HG02885 (cell line): ENCODE measurements around the gene UBAC1.
"Not testable (repeated sequence)": the region's sequence is repeated elsewhere in the genome, so short reads cannot be mapped to it uniquely, and the experiment has no call there.

ENCODE experiments used
- ATAC-seq: cut with Tn5 transposase; IDR thresholded peaks from one replicate; pipeline ENCODE4 v1.9.1; 2021; ENCODE audit warnings: mild to moderate bottlenecking; ENCODE audit not compliant: unreplicated experiment, poor library complexity

Gene UBAC1

DNA sequence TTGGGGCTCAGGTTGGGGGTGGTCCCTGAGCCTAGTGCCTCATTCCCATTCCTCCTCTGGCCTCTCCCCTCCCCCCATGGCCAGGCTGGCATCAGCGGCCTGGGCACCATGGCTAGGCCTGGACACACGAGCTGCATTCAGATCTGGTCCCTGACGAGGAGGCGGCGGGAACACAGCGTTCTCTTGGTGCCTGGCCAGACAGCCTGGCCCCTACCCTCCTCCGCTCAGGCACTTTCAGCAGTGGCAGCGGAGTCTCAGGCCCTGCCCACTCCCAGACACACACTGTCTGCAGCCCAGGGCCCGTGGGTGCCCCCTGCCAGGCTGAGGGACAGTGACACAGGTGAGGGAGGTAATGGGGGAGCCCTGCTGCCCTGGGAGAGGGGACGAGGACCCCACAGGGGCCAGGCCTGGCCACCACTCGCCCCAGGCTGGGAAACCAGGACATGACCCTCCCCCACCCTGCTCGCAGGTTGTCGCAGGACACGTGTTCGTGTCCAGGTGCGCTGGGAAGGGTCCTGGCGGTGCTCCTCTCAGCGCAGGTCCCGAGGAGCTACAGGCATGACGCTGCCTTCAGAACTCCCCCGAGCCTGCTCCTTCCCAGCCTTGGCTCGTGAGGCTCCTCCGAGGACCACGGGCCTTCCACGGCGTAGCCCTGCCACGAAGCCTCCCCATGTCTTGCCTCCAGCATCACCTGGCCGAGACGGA, 19.9 kb upstream of the UBAC1 start:
- no peak for ATAC-seq

DNA sequence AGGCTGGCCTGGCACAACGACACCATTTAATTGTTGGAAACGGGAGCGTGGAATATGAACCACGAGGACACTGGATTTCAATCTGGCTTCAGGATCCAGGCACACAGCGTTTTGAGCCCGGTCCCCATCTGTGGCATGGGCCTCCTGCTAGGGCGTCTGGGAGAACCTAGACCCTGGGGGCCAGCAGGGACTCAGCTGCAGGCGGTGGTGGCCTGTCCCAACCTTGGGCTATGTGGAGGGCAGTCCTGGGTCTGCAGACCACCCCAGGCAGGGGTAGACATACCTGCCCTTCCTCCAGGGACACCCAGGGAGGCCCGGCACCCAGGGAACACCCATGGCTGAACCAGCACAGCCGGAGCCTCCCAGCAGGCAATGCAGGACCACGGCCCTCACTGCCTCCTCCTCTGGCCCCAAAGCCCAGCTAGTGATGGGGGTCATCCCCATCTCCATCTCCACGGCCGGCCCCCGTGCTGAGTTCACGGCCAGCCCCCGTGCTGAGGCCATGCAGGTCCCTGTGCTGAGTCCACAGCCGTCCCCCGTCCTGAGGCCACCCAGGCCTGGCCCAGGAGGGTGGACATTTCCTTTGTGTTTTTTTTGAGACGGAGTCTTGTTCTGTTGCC, 18.5 kb upstream of the UBAC1 start:
- no peak for ATAC-seq

DNA sequence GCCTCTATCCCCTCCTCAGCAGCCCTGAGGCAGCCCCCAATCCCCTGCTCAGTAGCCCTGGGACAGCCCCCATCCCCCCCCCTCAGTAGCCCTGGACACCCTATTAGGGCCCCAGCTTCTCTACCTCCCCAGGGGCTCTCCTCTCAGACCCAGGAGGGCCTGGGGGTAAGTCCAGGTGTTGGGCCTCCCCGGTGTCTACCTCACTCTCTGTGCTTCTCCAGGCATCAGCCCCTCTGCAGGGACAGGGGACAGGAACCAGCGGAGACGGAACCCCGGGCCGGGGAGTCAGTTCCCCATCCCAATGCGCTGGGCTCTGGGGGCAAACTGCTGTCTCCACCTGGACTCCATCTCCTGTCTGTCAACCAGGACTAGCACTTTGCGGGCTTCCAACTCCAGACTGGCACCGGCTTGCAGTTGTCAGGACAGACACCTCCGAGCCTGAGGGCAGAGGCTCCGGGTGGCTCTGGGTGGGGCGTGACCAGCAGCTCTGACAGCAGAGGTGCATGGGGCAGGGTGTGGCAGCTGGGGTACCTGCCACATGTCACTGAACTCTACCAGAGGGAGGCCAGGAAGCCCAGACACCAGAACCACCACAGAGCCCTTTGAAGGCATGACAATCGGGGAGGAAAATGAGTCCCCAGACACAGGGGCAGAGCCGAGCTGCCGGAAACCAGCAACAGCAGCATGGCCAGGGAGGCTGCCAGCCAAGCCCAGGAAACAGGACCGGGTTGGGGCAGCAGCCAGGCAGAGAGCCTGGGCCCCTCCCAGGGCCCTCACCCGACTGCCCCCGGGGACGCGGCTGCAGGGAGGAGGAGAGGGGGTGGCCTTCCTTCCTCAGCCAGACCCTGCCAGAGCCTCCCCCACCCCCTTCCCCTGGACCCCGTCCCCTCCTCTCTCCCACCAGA, 17.7 kb upstream of the UBAC1 start:
- no peak for ATAC-seq

DNA sequence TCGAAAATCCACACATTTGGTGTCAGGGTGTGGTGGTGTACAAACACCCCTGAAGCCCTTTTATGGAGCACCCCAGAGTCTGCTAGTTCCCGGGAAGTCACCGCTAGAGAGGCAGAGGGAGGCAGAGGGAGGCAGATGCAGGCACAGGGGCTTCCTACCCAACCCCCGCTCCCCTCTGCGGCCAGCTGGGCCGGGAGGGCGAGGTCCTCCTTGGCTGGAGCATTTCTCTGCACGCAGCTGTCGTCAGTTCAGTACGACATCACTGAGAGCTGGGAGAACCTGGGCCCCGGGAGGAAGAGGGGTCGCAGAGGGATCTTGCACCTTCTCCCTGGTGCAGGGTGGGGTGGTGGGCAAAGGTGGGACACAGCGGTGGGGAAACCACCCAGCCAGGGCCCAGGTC, 15.8 kb upstream of the UBAC1 start:
- no peak for ATAC-seq

GRCh38 chr9:135976531-135976930, 15.4 kb upstream of the UBAC1 start:
- ATAC-seq: no peak

GRCh38 chr9:135975834-135976233, 14.7 kb upstream of the UBAC1 start:
- no peak for ATAC-seq

DNA sequence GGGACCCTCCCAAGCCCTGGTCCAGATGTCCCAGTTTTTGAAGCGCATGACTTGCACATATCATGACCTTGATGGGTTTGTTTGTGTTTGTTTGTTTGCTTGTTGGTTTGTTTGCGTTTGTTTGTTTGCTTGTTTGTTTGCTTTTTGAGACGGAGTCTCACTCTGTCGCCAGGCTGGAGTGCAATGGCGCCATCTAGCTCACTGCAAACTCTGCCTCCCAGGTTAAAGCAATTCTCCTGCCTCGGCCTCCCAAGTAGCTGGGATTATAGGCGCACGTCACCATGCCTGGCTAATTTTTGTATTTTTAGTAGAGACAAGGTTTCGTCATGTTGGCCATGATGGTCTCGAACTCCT, 13.0 kb upstream of the UBAC1 start:
- ATAC-seq: no peak

- ATAC-seq: no peak
These were observed 12.4 kb upstream of the UBAC1 start for GRCh38 chr9:135973277-135974219.

DNA sequence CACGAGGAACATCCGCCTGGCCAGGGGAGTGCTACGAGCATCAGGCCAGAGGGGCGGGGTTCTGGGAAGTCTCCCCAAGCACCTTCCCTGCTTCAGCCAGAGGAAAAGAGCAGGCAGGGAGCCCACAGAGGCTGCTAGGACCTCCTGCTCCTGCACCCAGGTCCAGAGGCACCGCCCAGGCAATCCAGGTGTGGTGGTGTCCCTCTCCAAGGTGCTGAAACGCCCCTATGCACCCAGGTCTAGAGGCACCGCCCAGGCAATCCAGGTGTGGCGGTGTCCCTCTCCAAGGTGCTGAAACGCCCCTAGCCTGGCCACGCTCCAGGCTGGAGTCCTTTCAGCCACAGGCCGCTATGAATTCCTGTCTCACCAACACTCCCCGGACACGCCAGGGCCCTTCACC, 10.7 kb upstream of the UBAC1 start:
- ATAC-seq: no peak

DNA sequence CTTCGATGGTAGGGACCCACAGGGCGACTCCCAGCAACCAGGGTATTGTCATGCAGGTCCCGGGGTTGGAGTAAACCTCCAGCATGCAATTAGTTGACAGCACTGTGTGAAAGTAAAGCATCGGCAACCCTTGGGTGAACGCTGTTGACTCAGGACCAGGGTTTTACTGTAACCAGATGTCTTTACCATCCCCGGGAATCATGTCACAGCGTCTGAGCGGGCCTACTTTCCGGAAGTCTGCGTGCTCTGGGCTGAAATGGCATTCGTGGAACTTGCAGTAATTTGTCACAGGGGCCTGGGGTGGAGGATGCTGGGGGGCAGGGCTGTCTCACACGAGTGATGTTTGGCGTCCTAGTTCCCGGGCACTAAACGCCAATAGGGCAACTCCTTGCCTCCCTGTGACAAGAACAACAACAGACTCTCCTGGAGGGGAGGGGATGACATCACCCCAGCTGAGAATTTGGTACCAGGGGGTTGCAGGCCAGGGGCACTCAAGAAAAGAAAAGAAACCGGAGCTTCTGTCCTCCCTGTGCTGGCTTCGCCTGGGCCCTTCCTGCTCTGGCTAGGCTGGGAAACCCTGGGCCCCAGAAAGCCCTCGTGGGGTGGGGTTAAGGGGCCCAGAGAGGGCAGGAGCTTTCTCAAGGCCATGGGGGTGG, 10.1 kb upstream of the UBAC1 start:
- ATAC-seq: no peak

GRCh38 chr9:135970128-135970815, 9.1 kb upstream of the UBAC1 start:
- ATAC-seq: no peak

DNA sequence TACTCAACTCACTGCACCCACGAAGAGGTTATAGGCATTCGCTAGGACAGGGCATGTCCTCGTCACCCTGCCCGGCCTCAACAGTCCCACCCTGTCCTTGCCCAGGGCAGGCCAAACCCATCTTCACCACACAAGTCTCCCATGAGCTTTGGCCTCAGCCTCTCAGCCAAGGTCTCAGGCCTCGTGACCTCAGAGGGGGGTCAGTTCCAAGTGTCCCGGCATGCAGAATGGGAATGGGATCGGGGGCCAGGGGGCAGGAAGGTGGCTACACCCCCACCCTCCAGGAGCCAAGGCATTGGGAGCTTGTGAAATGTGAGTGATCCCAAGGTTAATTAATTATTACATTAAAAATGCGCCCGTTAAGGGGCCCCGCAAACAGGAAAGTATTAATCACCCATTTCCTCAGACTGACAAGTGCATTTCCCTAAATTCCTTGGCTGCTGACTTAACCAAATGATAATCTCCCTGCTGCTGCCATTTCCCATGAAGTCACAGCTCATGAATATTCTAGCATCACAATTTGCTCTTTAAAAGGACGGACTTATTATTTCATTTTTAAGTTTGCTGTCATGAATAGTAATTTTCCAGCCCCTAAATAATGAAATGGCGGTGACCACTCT, 8.0 kb upstream of the UBAC1 start:
- ATAC-seq: no peak

GRCh38 chr9:135968601-135969000, 7.4 kb upstream of the UBAC1 start:
- ATAC-seq: no peak

DNA sequence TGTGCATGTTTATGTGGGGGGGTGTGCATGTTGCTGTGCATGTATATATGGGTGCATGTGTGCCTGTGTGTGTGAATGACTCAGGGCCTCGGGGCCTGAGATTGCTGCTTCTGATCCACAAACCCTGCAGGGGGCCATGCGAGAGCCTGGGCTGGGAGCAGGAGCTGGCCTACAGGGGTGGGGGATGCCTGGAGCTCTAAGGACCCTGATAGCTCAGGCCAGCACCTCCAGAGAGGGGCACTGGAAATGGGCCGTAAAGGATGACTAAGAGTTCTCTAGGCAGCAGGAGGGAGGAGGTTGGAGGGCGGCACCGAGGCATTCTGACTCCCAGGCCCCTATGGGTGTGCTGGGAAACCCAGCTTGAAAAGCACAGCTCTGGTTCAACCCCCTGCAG, 6.9 kb upstream of the UBAC1 start:
- ATAC-seq: no peak

- ATAC-seq: not testable (repeated sequence)
These were observed 5.7 kb upstream of the UBAC1 start for GRCh38 chr9:135966916-135967260.

DNA sequence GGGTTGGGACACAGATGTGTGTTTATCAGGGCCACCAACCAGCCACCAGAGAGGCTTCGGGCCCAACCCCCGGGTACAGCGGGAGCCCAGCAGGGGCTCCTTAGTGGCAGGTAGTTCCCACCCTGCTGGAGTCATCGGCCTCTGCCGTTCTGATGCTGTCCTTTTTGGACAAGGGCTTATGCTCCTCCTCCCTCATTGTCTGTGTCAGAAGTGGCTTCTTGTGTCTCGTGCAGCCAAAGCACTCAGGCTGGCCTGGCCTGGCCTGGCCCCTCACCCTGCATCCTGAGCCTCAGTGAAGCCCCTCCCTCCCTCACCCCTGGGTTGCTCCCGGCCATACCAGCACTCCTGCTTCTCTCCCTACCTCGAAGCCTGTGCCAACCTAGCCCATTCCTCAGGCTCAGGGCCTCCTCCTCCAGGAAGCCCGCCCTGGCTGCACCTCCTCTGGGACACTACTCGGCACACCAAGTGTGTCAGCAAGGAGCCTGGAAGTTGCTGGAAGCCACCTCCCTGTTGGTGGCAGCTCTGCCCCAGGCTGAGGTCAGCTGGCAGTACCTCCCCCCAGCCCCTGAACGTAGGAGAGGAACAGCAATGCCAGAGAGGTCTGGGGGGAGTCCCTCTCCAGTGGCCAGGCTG, 4.1 kb upstream of the UBAC1 start:
- no peak for ATAC-seq

DNA sequence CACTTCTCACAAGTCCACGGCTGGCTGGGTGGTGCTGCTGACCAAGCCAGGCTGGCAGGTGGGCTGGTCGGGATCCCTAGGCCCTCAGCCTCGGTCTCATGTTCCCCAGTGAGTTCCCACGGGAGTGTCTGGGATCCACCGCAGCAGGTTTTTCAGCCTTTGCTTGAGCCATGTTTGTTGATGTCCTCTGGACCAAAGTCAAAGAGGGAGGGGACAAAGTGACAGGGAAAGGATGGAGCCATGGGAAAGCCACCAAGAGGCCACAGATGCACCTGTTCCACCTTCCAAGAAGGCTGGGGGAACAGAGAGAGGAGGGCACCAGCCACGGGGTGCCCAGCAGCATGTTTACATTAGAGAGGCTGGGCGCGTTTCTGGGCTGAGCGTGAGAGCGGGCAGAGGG, 2.8 kb upstream of the UBAC1 start:
- no peak for ATAC-seq

- ATAC-seq: no peak
These were observed 2.2 kb upstream of the UBAC1 start for GRCh38 chr9:135963338-135963737.
